ENCODE data around the gene PLLP.

- no peak for TF ChIP-seq CTCF (IDR thresholded peaks at IDR 0.05)
- no peak for TF ChIP-seq POLR2A (IDR thresholded peaks at IDR 0.05)
Measured at GRCh38 chr16:57324749-57325148, 40.3 kb upstream of the PLLP start.

Measured in lower leg skin (tissue), 3 donors.